Measurements from ENCODE around the gene NCLN. TPM values are rescaled to one million over a fixed set of nuclear protein-coding genes. Genes with fewer than 3 reads are reported as not detected.

Gene NCLN
- polyA plus RNA-seq (ENCODE audit: insufficient read length in 4 of 4): 10 to 100 TPM; 33.7 to 52.8 (median 46.5) TPM

GRCh38 chr19:3185461-3186159 lies at the start of gene NCLN:
Gene NCLN (plus strand): TSS chr19:3185930. CDS start chr19:3186031, 101 bp downstream.
- peak; percentile 96 to 100 (median 98) for DNase-seq (ENCODE audit: low read depth in 4 of 4, low spot score in 2 of 4)

GRCh38 chr19:3135961-3136683 lies 49.6 kb upstream of the NCLN start, which contains the start of gene GNA15:
Gene GNA15 (plus strand): TSS chr19:3136033. CDS start chr19:3136451, 418 bp downstream.
- DNase-seq (ENCODE audit: low read depth in 4 of 4, low spot score in 2 of 4): no peak

GRCh38 chr19:3136684-3137055 lies 49.1 kb upstream of the NCLN start:
- DNase-seq (ENCODE audit: low read depth in 4 of 4, low spot score in 2 of 4): no peak

GRCh38 chr19:3137119-3137518 lies 48.6 kb upstream of the NCLN start:
- DNase-seq (ENCODE audit: low read depth in 4 of 4, low spot score in 2 of 4): peak in 1 of 4 donors; percentile 44

GRCh38 chr19:3138268-3138667 lies 47.5 kb upstream of the NCLN start:
- DNase-seq (ENCODE audit: low read depth in 4 of 4, low spot score in 2 of 4): no peak

GRCh38 chr19:3140667-3141038 lies 45.1 kb upstream of the NCLN start:
- no peak for DNase-seq (ENCODE audit: low read depth in 4 of 4, low spot score in 2 of 4)

GRCh38 chr19:3142292-3142670 lies 43.4 kb upstream of the NCLN start:
- DNase-seq (ENCODE audit: low read depth in 4 of 4, low spot score in 2 of 4): no peak

GRCh38 chr19:3142781-3143337 lies 42.9 kb upstream of the NCLN start:
- no peak for DNase-seq (ENCODE audit: low read depth in 4 of 4, low spot score in 2 of 4)

GRCh38 chr19:3145909-3146676 lies 39.6 kb upstream of the NCLN start:
- DNase-seq (ENCODE audit: low read depth in 4 of 4, low spot score in 2 of 4): no peak

- no peak for DNase-seq (ENCODE audit: low read depth in 4 of 4, low spot score in 2 of 4)
Measured at GRCh38 chr19:3146677-3147100, 39.0 kb upstream of the NCLN start.

- DNase-seq (ENCODE audit: low read depth in 4 of 4, low spot score in 2 of 4): no peak
Measured at GRCh38 chr19:3148503-3148902, 37.2 kb upstream of the NCLN start.

GRCh38 chr19:3149089-3149488 lies 36.6 kb upstream of the NCLN start:
- no peak for DNase-seq (ENCODE audit: low read depth in 4 of 4, low spot score in 2 of 4)

GRCh38 chr19:3149526-3150505 lies 35.9 kb upstream of the NCLN start:
- no peak for DNase-seq (ENCODE audit: low read depth in 4 of 4, low spot score in 2 of 4)

GRCh38 chr19:3150739-3151329 lies 34.9 kb upstream of the NCLN start:
- DNase-seq (ENCODE audit: low read depth in 4 of 4, low spot score in 2 of 4): no peak

GRCh38 chr19:3151563-3152418 lies 33.9 kb upstream of the NCLN start:
- DNase-seq (ENCODE audit: low read depth in 4 of 4, low spot score in 2 of 4): no peak

- no peak for DNase-seq (ENCODE audit: low read depth in 4 of 4, low spot score in 2 of 4)
Measured at GRCh38 chr19:3152419-3152780, 33.3 kb upstream of the NCLN start.

- DNase-seq (ENCODE audit: low read depth in 4 of 4, low spot score in 2 of 4): no peak
Measured at GRCh38 chr19:3153286-3154230, 32.2 kb upstream of the NCLN start.
